Erythroblast (primary cell): ENCODE results near the gene TGFBR1.

Experiments
- GATA1 ChIP-seq: IDR thresholded peaks from 2 replicates; pipeline ENCODE4 v1.6.1; 2011; ENCODE audit warnings: low read depth, mild to moderate bottlenecking, control low read depth, low read length, moderate library complexity
- POLR2A ChIP-seq: IDR thresholded peaks from 2 replicates; pipeline ENCODE4 v1.6.1; 2011; ENCODE audit warnings: mild to moderate bottlenecking, low read length

- TF ChIP-seq POLR2A = no peak
- TF ChIP-seq GATA1 = no peak
These were observed 9.1 kb downstream of the TGFBR1 start for GRCh38 chr9:99114049-99114440.
